ENCODE results near the gene ETFDH. TPM values are rescaled to one million over a fixed set of nuclear protein-coding genes. Genes with fewer than 3 reads are reported as not detected.
A peak's percentile ranks its signal among the peaks of the same experiment; 100 is the strongest.

Gene ETFDH
- 10 to 100 TPM; 11.6 to 21.1 (median 13.5) TPM for total RNA-seq
- polyA plus RNA-seq = 10 to 100 TPM; 14.7 to 33.3 TPM

- H3K4me3 ChIP-seq = peak within 1 kb of the TSS; percentile 65 to 92 (median 73)
- peak; percentile 41 to 53 (median 46) for TF ChIP-seq CTCF (IDR thresholded peaks at IDR 0.05)
- peak; percentile 94 for FAIRE-seq
- peak; percentile 88 to 95 (median 90) for ATAC-seq
- no peaks in the 10 kb centered on the region for H3K9me3 ChIP-seq
- peaks cover 0 to 9% (median 0%) of the 10 kb centered on the region in 3 donors for H3K4me1 ChIP-seq
- peak; percentile 98 to 100 (median 99) for DNase-seq
- no peaks in the 10 kb centered on the region for H3K27me3 ChIP-seq
- 0% methylated on average over 59 to 60 of the region's 60 CpGs for WGBS, 2 donors
- peak within 1 kb of the TSS; percentile 92 to 98 (median 96) for H3K27ac ChIP-seq
- intact Hi-C loops (cut with DNase I) = no loop called here
- no peaks in the 10 kb centered on the region for H3K36me3 ChIP-seq
Measured at GRCh38 chr4:158671915-158672806, at the start of gene ETFDH. Gene ETFDH (plus strand): TSS chr4:158672296. CDS start chr4:158672457, 161 bp downstream.

- peak; percentile 73 for FAIRE-seq
Measured at GRCh38 chr4:158624889-158625478, 47.1 kb upstream of the ETFDH start.

GRCh38 chr4:158625544-158625943 lies 46.6 kb upstream of the ETFDH start:
- Histone ChIP-seq H3K36me3 (no peaks in the 10 kb centered on the region), H3K4me3 (no peak overlapping the region), H3K27ac (no peak overlapping the region), H3K4me1 (no peaks in the 10 kb centered on the region), H3K9me3 (no peaks in the 10 kb centered on the region), H3K27me3 (no peaks in the 10 kb centered on the region)
- no peak for DNase-seq
- intact Hi-C loops (cut with DNase I) = loop anchor here in 1 of 3 donors (10.0 kb wide), 1 partner anchor 371 kb away; no protein-coding TSS in a partner anchor
- 78 to 79% methylated on average over 2 of the region's 2 CpGs for WGBS, 2 donors
- no peak for FAIRE-seq
- ATAC-seq = no peak
- TF ChIP-seq CTCF (IDR thresholded peaks at IDR 0.05) = no peak

More at GRCh38 chr4:158624889-158625478, 47.1 kb upstream of the ETFDH start:
- Histone ChIP-seq H3K27me3 (no peaks in the 10 kb centered on the region), H3K27ac (no peak overlapping the region), H3K4me1 (no peaks in the 10 kb centered on the region), H3K36me3 (no peaks in the 10 kb centered on the region), H3K9me3 (no peaks in the 10 kb centered on the region), H3K4me3 (no peak overlapping the region)
- intact Hi-C loops (cut with DNase I) = loop anchor here in 1 of 3 donors (10.0 kb wide), 1 partner anchor 370 kb away; no protein-coding TSS in a partner anchor
- WGBS, 2 donors = 22 to 32% methylated on average over 3 of the region's 3 CpGs
- peak; percentile 36 to 62 (median 46) for TF ChIP-seq CTCF (IDR thresholded peaks at IDR 0.05)
- peak in 1 of 6 donors; percentile 18 for DNase-seq
- peak; percentile 69 to 91 (median 90) for ATAC-seq

GRCh38 chr4:158630893-158631292 lies 41.2 kb upstream of the ETFDH start:
- DNase-seq (no peak), ATAC-seq (no peak), FAIRE-seq (no peak)
- no peak for TF ChIP-seq CTCF (IDR thresholded peaks at IDR 0.05)
- WGBS, 2 donors = 17 to 19% methylated on average over 1 of the region's 1 CpG
- H3K27me3 ChIP-seq = no peaks in the 10 kb centered on the region
- no peaks in the 10 kb centered on the region for H3K36me3 ChIP-seq
- intact Hi-C loops (cut with DNase I) = no loop called here
- H3K4me1 ChIP-seq = no peaks in the 10 kb centered on the region
- H3K4me3 ChIP-seq = no peak overlapping the region
- H3K27ac ChIP-seq = no peak overlapping the region
- H3K9me3 ChIP-seq = no peaks in the 10 kb centered on the region
